A549 (cell line): Measurements from ENCODE around the gene IL22.

ENCODE experiments used
- BHLHE40 ChIP-seq: IDR thresholded peaks from 2 replicates; pipeline ENCODE4 v1.6.1; 2012; ENCODE audit warnings: low read depth, low read length, inconsistent platforms
- EHMT2 ChIP-seq: fragments of 200-600 bp; sonication (generic); IDR thresholded peaks from 2 replicates; pipeline ENCODE4 v1.6.1; 2016; ENCODE audit warnings: antibody characterized with exemption, low read depth, mild to moderate bottlenecking, moderate library complexity
- KDM1A ChIP-seq: fragments of 200-600 bp; sonication (generic); IDR thresholded peaks from 2 replicates; pipeline ENCODE4 v1.6.1; 2016; ENCODE audit warnings: low read depth, mild to moderate bottlenecking
- NR3C1 ChIP-seq: fragments of >200 bp; sonication (Bioruptor Twin); formaldehyde crosslinking; IDR thresholded peaks from 3 replicates; pipeline ENCODE4 v1.6.1; 2017
- PHF8 ChIP-seq: fragments of 200-600 bp; sonication (generic); IDR thresholded peaks from 2 replicates; pipeline ENCODE4 v1.6.1; 2016; ENCODE audit warnings: low read depth, mild to moderate bottlenecking, antibody characterized with exemption, moderate library complexity, borderline replicate concordance
- POLR2A ChIP-seq: IDR thresholded peaks from 2 replicates; pipeline ENCODE4 v1.6.1; 2012; ENCODE audit warnings: mild to moderate bottlenecking, low read length
- RAD21 ChIP-seq, 2 experiments: fragments of >200 bp in 1 of 2; sonication (Bioruptor Twin) in 1 of 2; formaldehyde crosslinking in 1 of 2; IDR thresholded peaks in 1 of 2; conservative IDR thresholded peaks in 1 of 2; 2 replicates in 1 of 2; 3 replicates in 1 of 2; pipeline ENCODE4 v1.6.1; 2012 to 2018; ENCODE audit warnings: inconsistent platforms in 1 of 2
- TF ChIP-seq, protein P1 (sequence below): fragments of >200 bp; sonication (Bioruptor Twin); formaldehyde crosslinking; IDR thresholded peaks from 3 replicates; pipeline ENCODE4 v1.5.1; 2016
- TF ChIP-seq, protein P2 (sequence below): fragments of 150-350 bp; IDR thresholded peaks from 2 replicates; pipeline ENCODE4 v1.6.1; 2014; ENCODE audit warnings: low read depth, mild to moderate bottlenecking, low read length
- TF ChIP-seq, protein P3 (sequence below): fragments of >200 bp; sonication (Bioruptor Twin); formaldehyde crosslinking; IDR thresholded peaks from 3 replicates; pipeline ENCODE4 v1.6.1; 2016
- TF ChIP-seq, protein P4 (sequence below): fragments of 200-600 bp; sonication (generic); IDR thresholded peaks from 2 replicates; pipeline ENCODE4 v1.6.1; 2016; ENCODE audit warnings: antibody characterized with exemption, mild to moderate bottlenecking, moderate library complexity

DNA sequence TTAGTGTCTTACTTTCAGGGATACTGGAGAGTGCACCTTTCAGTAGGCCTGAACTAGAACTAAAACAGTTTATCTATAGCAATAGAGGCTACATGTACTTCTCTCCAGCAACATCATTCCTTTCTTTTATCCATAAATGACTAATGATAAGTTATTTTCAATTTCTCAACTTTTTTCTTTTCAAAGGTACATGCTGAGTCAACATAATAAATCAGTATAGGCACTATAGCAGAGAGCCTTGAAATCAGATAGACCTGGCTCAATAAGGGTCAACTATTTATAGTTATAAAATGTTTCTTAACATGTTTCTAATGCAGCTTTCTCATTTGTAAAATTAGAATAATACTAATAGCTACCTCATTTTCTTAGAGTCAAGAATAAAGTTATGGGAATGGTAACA is 5.6 kb downstream of the IL22 start:
- TF ChIP-seq, protein P1, sequence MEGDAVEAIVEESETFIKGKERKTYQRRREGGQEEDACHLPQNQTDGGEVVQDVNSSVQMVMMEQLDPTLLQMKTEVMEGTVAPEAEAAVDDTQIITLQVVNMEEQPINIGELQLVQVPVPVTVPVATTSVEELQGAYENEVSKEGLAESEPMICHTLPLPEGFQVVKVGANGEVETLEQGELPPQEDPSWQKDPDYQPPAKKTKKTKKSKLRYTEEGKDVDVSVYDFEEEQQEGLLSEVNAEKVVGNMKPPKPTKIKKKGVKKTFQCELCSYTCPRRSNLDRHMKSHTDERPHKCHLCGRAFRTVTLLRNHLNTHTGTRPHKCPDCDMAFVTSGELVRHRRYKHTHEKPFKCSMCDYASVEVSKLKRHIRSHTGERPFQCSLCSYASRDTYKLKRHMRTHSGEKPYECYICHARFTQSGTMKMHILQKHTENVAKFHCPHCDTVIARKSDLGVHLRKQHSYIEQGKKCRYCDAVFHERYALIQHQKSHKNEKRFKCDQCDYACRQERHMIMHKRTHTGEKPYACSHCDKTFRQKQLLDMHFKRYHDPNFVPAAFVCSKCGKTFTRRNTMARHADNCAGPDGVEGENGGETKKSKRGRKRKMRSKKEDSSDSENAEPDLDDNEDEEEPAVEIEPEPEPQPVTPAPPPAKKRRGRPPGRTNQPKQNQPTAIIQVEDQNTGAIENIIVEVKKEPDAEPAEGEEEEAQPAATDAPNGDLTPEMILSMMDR, result no peak
- TF ChIP-seq, protein P2, sequence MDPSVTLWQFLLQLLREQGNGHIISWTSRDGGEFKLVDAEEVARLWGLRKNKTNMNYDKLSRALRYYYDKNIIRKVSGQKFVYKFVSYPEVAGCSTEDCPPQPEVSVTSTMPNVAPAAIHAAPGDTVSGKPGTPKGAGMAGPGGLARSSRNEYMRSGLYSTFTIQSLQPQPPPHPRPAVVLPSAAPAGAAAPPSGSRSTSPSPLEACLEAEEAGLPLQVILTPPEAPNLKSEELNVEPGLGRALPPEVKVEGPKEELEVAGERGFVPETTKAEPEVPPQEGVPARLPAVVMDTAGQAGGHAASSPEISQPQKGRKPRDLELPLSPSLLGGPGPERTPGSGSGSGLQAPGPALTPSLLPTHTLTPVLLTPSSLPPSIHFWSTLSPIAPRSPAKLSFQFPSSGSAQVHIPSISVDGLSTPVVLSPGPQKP, result no peak
- TF ChIP-seq KDM1A (no peak), BHLHE40 (no peak), POLR2A (no peak), EHMT2 (no peak), PHF8 (no peak), RAD21 (conservative IDR thresholded peaks at IDR 0.05 in 1 of 2, IDR thresholded peaks at IDR 0.05 in 1 of 2) (no peak), NR3C1 (no peak)
- TF ChIP-seq, protein P3, sequence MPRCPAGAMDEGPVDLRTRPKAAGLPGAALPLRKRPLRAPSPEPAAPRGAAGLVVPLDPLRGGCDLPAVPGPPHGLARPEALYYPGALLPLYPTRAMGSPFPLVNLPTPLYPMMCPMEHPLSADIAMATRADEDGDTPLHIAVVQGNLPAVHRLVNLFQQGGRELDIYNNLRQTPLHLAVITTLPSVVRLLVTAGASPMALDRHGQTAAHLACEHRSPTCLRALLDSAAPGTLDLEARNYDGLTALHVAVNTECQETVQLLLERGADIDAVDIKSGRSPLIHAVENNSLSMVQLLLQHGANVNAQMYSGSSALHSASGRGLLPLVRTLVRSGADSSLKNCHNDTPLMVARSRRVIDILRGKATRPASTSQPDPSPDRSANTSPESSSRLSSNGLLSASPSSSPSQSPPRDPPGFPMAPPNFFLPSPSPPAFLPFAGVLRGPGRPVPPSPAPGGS, result no peak
- TF ChIP-seq, protein P4, sequence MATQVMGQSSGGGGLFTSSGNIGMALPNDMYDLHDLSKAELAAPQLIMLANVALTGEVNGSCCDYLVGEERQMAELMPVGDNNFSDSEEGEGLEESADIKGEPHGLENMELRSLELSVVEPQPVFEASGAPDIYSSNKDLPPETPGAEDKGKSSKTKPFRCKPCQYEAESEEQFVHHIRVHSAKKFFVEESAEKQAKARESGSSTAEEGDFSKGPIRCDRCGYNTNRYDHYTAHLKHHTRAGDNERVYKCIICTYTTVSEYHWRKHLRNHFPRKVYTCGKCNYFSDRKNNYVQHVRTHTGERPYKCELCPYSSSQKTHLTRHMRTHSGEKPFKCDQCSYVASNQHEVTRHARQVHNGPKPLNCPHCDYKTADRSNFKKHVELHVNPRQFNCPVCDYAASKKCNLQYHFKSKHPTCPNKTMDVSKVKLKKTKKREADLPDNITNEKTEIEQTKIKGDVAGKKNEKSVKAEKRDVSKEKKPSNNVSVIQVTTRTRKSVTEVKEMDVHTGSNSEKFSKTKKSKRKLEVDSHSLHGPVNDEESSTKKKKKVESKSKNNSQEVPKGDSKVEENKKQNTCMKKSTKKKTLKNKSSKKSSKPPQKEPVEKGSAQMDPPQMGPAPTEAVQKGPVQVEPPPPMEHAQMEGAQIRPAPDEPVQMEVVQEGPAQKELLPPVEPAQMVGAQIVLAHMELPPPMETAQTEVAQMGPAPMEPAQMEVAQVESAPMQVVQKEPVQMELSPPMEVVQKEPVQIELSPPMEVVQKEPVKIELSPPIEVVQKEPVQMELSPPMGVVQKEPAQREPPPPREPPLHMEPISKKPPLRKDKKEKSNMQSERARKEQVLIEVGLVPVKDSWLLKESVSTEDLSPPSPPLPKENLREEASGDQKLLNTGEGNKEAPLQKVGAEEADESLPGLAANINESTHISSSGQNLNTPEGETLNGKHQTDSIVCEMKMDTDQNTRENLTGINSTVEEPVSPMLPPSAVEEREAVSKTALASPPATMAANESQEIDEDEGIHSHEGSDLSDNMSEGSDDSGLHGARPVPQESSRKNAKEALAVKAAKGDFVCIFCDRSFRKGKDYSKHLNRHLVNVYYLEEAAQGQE, result no peak
